ENCODE results near the gene UGT1A8. TPM values are rescaled to one million over a fixed set of nuclear protein-coding genes. Genes with fewer than 3 reads are reported as not detected.
A peak's percentile ranks its signal among the peaks of the same experiment; 100 is the strongest.
"Not testable (repeated sequence)": the region's sequence is repeated elsewhere in the genome, so short reads cannot be mapped to it uniquely, and the experiment has no call there.

UGT1A8 gene
- total RNA-seq, 1 donor from 2014 or later: not detected

DNA sequence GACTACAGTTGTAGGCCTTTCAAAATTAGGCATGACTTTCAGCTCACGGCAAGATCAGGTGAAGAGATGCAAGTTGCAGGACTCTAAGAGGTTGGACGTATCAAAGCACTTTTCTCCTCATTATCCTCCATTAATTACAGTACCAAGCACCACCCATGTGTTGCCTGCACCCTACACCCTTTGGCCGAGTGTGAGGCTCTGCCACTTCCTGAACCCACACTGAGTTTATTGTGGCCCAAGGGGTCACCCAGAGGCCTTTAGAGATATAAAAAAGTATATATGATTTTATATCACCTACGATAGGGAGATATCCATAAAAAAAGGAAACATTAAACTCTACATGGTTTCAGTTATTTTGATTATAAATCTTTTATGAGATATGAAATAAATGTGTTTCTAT, 2.8 kb downstream of the UGT1A8 start:
- intact Hi-C loops (cut with DNase I): no loop called here
- Histone ChIP-seq H3K27ac (no peak overlapping the region), H3K9me3 (no peaks in the 10 kb centered on the region), H3K4me1 (no peaks in the 10 kb centered on the region), H3K4me3 (no peak overlapping the region), H3K36me3 (no peaks in the 10 kb centered on the region), H3K27me3 (no peaks in the 10 kb centered on the region)
- ATAC-seq: no peak
- TF ChIP-seq, protein P1, sequence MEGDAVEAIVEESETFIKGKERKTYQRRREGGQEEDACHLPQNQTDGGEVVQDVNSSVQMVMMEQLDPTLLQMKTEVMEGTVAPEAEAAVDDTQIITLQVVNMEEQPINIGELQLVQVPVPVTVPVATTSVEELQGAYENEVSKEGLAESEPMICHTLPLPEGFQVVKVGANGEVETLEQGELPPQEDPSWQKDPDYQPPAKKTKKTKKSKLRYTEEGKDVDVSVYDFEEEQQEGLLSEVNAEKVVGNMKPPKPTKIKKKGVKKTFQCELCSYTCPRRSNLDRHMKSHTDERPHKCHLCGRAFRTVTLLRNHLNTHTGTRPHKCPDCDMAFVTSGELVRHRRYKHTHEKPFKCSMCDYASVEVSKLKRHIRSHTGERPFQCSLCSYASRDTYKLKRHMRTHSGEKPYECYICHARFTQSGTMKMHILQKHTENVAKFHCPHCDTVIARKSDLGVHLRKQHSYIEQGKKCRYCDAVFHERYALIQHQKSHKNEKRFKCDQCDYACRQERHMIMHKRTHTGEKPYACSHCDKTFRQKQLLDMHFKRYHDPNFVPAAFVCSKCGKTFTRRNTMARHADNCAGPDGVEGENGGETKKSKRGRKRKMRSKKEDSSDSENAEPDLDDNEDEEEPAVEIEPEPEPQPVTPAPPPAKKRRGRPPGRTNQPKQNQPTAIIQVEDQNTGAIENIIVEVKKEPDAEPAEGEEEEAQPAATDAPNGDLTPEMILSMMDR (IDR thresholded peaks at IDR 0.05): no peak
- no peak for DNase-seq

DNA sequence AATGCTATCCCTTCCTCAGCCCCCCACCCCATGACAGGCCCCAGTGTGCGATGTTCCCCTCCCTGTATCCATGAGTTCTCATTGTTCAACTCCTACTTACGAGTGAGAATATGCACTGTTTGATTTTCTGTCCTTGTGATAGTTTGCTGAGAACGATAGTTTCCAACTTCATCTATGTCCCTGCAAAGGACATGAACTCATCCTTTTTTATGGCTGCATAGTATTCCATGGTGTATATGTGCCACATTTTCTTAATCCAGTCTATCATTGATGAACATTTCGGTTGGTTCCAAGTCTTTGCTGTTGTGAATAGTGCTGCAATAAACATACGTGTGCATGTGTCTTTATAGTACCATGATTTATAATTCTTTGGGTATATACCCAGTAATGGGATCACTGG, 4.4 kb downstream of the UGT1A8 start:
- H3K9me3 ChIP-seq; H3K36me3 ChIP-seq; H3K27me3 ChIP-seq; intact Hi-C loops (cut with DNase I); H3K4me1 ChIP-seq; DNase-seq; ATAC-seq; H3K4me3 ChIP-seq; H3K27ac ChIP-seq: not testable (repeated sequence)

DNA sequence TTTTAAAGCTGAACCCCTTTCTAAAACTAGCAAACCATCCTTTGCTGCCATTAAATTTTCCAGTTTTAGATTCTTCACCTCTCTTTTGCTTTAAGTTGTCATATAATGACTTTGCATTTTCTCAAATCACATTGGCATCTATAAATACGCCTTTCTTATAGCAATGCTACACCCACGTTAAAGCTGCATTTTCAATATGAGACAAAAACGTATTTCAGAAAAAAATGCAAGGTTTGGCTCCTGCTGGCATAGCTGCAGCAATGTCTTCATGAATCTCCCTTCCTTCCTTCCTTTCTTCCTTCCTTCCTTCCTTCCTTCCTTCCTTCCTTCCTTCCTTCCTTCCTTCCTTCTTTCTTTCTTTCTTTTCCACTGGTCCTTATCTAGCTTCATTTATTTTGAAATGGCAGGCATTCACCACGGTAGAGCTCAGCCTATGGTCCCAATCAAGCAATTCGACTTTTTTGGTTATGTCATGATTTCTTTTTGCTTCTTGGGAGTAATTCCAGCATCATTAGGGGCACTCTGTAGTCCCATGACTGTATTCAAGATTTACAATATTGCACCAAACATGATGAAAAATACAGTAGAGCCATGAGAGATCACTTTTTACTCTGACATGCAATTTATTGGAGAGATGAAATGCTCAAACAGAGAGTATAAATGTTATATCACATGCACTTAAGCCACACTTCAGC, 10.0 kb downstream of the UGT1A8 start:
- intact Hi-C loops (cut with DNase I): no loop called here
- H3K4me1 ChIP-seq: no peaks in the 10 kb centered on the region
- ATAC-seq: no peak
- H3K36me3 ChIP-seq: no peaks in the 10 kb centered on the region
- H3K4me3 ChIP-seq: no peak overlapping the region
- peaks cover 7% of the 10 kb centered on the region for H3K9me3 ChIP-seq
- no peak overlapping the region for H3K27ac ChIP-seq
- H3K27me3 ChIP-seq: no peaks in the 10 kb centered on the region
- TF ChIP-seq, protein P1 (IDR thresholded peaks at IDR 0.05): no peak
- DNase-seq: no peak

DNA sequence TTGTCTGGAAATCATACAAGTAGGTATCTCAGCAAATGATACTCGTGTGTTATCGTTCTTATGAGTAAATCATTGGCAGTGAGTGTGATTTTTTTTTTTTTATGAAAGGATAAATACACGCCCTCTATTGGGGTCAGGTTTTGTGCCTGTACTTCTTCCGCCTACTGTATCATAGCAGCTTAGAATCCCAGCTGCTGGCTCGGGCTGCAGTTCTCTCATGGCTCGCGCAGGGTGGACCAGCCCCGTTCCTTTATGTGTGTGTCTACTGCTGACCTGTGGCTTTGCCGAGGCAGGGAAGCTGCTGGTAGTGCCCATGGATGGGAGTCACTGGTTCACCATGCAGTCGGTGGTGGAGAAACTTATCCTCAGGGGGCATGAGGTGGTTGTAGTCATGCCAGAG, 18.9 kb downstream of the UGT1A8 start, which contains the start of gene UGT1A10:
TSS of gene UGT1A10 (plus strand) at position 143 of the 400 bp plus-strand sequence. CDS start at position 218, 75 bp downstream.
- H3K9me3 ChIP-seq; DNase-seq; H3K4me1 ChIP-seq; H3K27me3 ChIP-seq; intact Hi-C loops (cut with DNase I); H3K36me3 ChIP-seq; ATAC-seq; H3K4me3 ChIP-seq; H3K27ac ChIP-seq: not testable (repeated sequence)

DNA sequence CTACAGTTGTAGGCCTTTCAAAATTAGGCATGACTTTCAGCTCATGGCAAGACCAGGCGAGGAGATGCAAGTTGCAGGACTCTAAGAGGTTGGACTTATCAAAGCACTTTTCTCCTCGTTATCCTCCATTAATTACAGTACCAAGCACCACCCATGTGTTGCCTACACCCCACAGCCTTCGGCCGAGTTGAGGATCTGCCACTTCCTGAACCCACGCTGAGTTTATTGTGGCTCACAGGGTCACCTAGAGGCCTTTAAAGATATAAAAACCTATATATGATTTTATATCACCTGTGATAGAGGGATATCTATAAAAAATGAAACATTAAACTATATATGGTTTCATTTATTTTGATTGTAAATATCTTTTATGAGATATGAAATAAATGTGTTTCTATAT, 21.4 kb downstream of the UGT1A8 start:
- Histone ChIP-seq H3K36me3 (no peaks in the 10 kb centered on the region), H3K4me1 (no peaks in the 10 kb centered on the region), H3K27ac (no peak overlapping the region), H3K4me3 (no peak overlapping the region), H3K27me3 (no peaks in the 10 kb centered on the region), H3K9me3 (no peaks in the 10 kb centered on the region)
- TF ChIP-seq, protein P1 (IDR thresholded peaks at IDR 0.05): no peak
- ATAC-seq (no peak), DNase-seq (no peak)
- intact Hi-C loops (cut with DNase I): no loop called here

DNA sequence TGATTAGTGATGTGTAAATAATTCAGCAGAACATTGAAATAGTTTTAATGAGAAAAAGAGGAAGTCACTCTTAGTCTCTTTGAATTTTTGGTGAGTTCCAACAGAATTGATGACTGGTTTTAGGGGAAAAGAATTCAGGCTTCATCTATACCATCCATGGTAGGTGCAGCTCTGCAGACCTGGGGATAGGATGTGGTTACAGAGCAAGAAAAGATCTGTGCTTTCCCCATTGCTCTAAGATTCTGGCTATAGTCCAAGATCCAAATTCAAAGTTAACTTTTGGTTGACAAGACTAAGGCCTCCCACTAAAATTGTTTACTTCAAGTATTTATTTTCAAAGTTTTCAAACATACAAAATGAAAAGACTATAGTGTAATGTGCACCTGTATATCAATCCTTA, 22.4 kb downstream of the UGT1A8 start:
- H3K4me3 ChIP-seq: no peak overlapping the region
- no peaks in the 10 kb centered on the region for H3K4me1 ChIP-seq
- H3K9me3 ChIP-seq: no peaks in the 10 kb centered on the region
- no peak for DNase-seq
- no peaks in the 10 kb centered on the region for H3K27me3 ChIP-seq
- H3K27ac ChIP-seq: no peak overlapping the region
- intact Hi-C loops (cut with DNase I): no loop called here
- no peaks in the 10 kb centered on the region for H3K36me3 ChIP-seq
- TF ChIP-seq, protein P1 (IDR thresholded peaks at IDR 0.05): no peak
- ATAC-seq: no peak

DNA sequence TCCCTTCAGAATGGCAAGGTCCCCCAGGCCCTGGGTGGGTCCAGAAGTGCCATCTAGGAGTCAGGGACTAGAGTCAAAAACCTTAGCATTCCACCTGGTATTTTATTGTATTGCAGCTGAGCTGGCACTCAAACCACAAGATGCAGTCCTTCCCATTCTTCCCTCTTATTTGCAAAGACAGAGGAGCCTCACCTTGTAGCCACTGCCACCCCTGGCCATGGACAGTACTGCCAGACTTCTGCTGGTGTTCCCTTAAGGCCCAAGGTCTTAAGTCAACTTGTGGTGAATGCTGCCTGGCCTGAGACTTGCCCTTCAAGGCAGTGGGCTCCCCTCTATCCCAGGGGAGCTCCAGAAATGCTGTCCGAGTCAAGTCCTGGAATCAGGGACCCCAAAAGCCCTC, 25.7 kb downstream of the UGT1A8 start:
- intact Hi-C loops (cut with DNase I): no loop called here
- Histone ChIP-seq H3K4me3 (no peak overlapping the region), H3K9me3 (no peaks in the 10 kb centered on the region), H3K36me3 (no peaks in the 10 kb centered on the region), H3K4me1 (no peaks in the 10 kb centered on the region), H3K27me3 (no peaks in the 10 kb centered on the region), H3K27ac (no peak overlapping the region)
- ATAC-seq: peak; percentile 42
- no peak for DNase-seq
- TF ChIP-seq, protein P1 (IDR thresholded peaks at IDR 0.05): no peak

DNA sequence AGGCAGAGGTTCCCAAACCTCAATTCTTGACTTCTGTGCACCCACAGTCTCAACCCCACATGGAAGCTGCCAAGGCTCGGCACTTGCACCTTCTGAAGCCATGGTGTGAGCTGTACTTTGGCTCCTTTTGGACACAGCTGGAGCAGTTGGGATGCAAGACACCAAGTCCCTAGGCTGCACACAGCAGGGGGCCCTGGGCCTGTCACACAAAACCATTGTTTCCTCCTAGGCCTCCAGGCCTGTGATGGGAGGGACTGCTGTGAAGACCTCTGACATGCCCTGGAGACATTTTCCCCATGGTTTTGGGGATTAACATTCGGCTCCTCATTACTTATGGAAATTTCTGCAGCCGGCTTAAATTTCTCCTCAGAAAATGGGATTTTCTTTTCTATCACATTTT, 28.6 kb downstream of the UGT1A8 start:
- H3K27ac ChIP-seq; H3K4me3 ChIP-seq; H3K9me3 ChIP-seq; intact Hi-C loops (cut with DNase I); H3K36me3 ChIP-seq; H3K27me3 ChIP-seq; H3K4me1 ChIP-seq; ATAC-seq; DNase-seq: not testable (repeated sequence)

Data from upper lobe of right lung (tissue), 1 donor.